ENCODE measurements around the gene APBB2.
A peak's percentile ranks its signal among the peaks of the same experiment; 100 is the strongest.
"Not testable (repeated sequence)": the region's sequence is repeated elsewhere in the genome, so short reads cannot be mapped to it uniquely, and the experiment has no call there.

The APBB2 gene

DNA sequence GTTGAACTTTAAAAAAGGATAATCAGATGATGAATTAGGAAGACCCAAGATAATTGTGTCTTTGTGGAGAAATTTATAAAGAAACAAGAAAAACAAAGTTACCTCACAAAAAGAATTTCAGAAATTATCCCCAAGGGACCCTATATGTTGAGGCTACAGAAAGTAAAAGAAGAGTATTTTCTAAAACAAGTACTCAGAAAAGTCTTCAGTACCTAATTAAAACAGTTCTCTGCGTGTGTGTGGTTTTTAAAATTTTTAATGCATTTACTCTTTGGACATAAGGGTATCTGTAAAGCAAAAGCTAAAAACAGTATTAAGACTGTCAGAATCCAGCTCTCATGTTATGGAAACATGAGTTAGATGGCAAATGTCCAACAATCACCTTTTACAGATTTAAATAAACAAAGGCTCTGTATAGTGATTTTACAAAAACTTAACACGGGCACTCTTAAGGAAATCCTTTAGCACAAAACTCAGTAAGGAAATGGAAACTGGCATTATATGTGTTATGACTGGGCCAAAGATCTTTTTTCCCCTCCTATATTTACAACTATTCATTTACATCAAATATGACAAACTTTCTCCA is 277.1 kb downstream of the APBB2 start:
- Histone ChIP-seq H3K36me3 (ENCODE audit: control insufficient read depth, low read depth, low read length) (no peaks in the 10 kb centered on the region), H3K4me1 (ENCODE audit: control insufficient read depth, low read depth, low read length) (peaks cover 17% of the 10 kb centered on the region), H3K4me3 (ENCODE audit: low read length) (no peak overlapping the region), H3K9me3 (ENCODE audit: control insufficient read depth, low read depth, low read length) (no peaks in the 10 kb centered on the region), H3K9ac (ENCODE audit: low read length) (no peak overlapping the region), H3K27me3 (ENCODE audit: control insufficient read depth, insufficient read depth, low read length) (no peaks in the 10 kb centered on the region), H3K27ac (ENCODE audit: low read length) (no peak overlapping the region)

DNA sequence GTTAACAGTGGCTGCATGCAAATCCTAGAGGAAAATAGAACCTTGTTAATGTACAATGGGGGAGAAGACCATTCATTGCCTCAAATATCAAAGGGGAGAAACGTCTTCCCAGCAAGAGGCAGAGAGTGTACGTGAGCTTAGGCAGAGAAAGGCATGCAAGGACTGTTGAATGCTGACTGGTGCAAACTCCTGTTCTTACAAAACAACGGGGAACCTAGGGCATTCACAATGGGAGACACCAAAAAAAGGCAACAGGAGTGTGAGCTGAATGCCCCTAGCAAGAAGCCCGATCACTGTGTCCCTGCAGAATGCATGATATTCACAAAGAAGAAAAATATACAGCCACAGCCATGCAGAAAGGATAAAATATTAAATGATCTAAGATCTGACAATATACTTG is 279.7 kb downstream of the APBB2 start:
- Histone ChIP-seq H3K9me3 (ENCODE audit: control insufficient read depth, low read depth, low read length) (no peaks in the 10 kb centered on the region), H3K27me3 (ENCODE audit: control insufficient read depth, insufficient read depth, low read length) (no peaks in the 10 kb centered on the region), H3K27ac (ENCODE audit: low read length) (no peak overlapping the region), H3K36me3 (ENCODE audit: control insufficient read depth, low read depth, low read length) (no peaks in the 10 kb centered on the region), H3K4me1 (ENCODE audit: control insufficient read depth, low read depth, low read length) (peaks cover 27% of the 10 kb centered on the region), H3K4me3 (ENCODE audit: low read length) (peak overlapping the region; percentile 29), H3K9ac (ENCODE audit: low read length) (no peak overlapping the region)

DNA sequence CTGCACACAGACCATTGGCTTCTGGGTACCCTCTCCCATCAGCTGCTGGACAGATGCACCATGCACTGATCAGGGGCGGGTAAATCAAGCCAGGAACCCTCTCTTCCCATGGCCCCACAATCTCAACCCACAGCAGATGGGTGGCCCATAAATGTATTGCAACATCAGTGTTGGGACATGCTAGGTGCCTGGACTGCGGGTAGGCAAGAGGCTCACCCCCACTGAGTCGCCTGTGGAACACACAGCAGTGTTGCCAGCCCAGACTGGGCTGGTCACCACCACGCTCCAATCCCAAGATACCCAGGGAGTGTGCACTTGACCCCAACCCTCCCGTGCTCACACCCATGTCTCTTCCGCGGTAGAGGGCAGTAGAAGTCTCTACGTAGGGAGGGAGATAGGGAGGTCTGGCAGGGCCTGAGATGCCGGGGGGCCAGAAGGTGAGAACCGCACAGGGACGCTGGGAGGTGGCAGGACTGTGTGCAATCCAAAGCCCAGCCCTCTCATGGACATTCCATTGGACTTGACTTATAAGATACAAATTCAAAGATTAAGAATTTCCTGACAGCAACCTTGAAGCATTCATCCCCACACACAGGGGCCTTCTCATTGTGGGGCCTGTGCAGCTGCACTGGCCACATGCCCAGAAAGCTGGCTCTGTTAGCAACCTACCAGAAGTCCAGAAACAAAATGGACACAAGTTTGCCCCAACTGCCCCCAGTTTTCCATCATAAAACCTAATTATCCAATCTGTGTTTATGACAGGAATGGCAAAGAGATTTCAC is 280.9 kb downstream of the APBB2 start:
- Histone ChIP-seq H3K27ac (ENCODE audit: low read length) (no peak overlapping the region), H3K4me3 (ENCODE audit: low read length) (no peak overlapping the region), H3K4me1 (ENCODE audit: control insufficient read depth, low read depth, low read length) (peaks cover 27% of the 10 kb centered on the region), H3K9me3 (ENCODE audit: control insufficient read depth, low read depth, low read length) (no peaks in the 10 kb centered on the region), H3K36me3 (ENCODE audit: control insufficient read depth, low read depth, low read length) (no peaks in the 10 kb centered on the region), H3K27me3 (ENCODE audit: control insufficient read depth, insufficient read depth, low read length) (no peaks in the 10 kb centered on the region), H3K9ac (ENCODE audit: low read length) (no peak overlapping the region)

DNA sequence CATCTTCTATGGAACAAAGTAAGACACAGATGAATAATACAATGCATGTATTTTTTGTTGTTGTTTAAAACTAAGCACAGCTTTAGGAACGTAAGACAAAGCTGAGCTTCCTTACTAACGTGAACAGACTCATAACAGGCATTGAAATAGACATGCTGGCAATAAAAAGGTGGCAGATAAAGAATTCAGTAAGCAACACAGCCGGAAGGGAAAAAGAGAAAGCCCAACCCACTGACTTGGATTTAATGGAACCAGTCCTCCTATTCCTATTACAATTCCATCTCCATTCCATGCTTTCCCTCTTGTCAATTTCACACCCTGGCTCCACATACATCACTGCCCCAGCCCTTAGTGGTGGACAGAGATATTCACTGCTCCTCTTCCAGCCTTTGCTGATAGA is 282.5 kb downstream of the APBB2 start:
- H3K27ac ChIP-seq (ENCODE audit: low read length), result no peak overlapping the region
- H3K4me1 ChIP-seq (ENCODE audit: control insufficient read depth, low read depth, low read length), result peaks cover 27% of the 10 kb centered on the region
- no peaks in the 10 kb centered on the region for H3K9me3 ChIP-seq (ENCODE audit: control insufficient read depth, low read depth, low read length)
- H3K27me3 ChIP-seq (ENCODE audit: control insufficient read depth, insufficient read depth, low read length), result no peaks in the 10 kb centered on the region
- no peaks in the 10 kb centered on the region for H3K36me3 ChIP-seq (ENCODE audit: control insufficient read depth, low read depth, low read length)
- no peak overlapping the region for H3K4me3 ChIP-seq (ENCODE audit: low read length)
- no peak overlapping the region for H3K9ac ChIP-seq (ENCODE audit: low read length)

DNA sequence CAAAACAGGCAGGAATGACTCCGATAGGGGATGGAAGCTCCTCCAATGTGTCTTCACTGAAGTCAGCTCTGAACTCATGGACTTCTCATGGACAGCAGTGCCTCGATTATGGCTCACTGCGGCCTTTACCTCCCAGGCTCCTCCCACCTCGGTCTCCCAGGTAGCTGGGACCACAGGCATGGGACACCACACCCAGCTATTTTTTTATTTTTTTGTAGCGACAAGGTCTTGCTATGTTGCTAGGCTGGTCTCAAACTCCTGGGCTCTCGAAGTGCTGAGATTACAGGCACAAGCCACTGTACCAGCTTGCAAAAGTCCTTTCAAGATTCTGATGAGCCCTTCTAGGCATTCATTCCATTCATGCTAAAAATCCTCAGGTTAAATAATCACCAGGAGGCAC is 283.1 kb downstream of the APBB2 start:
- no peak overlapping the region for H3K9ac ChIP-seq (ENCODE audit: low read length)
- H3K4me3 ChIP-seq (ENCODE audit: low read length), result no peak overlapping the region
- no peak overlapping the region for H3K27ac ChIP-seq (ENCODE audit: low read length)
- H3K9me3 ChIP-seq (ENCODE audit: control insufficient read depth, low read depth, low read length), result no peaks in the 10 kb centered on the region
- no peaks in the 10 kb centered on the region for H3K36me3 ChIP-seq (ENCODE audit: control insufficient read depth, low read depth, low read length)
- peaks cover 27% of the 10 kb centered on the region for H3K4me1 ChIP-seq (ENCODE audit: control insufficient read depth, low read depth, low read length)
- H3K27me3 ChIP-seq (ENCODE audit: control insufficient read depth, insufficient read depth, low read length), result no peaks in the 10 kb centered on the region

DNA sequence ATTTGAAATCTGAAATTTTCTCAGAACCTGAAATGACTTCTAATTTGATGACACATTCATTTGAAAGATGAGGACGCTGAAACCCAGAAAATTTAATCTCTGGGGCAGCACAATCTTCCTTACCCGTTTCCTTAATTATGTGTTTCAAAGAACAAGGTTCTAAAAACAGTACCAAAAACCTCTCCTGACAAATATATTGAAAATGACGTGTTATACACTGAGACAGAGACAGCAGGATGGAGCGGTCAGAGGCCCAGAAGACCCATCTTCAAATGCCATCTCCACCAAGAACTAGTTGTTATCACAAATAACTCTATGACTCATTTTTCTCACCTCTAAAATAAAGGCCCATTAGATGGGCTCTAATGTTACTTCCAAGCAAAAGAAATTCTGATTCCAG is 287.3 kb downstream of the APBB2 start:
- Histone ChIP-seq H3K9me3 (ENCODE audit: control insufficient read depth, low read depth, low read length) (no peaks in the 10 kb centered on the region), H3K9ac (ENCODE audit: low read length) (no peak overlapping the region), H3K36me3 (ENCODE audit: control insufficient read depth, low read depth, low read length) (no peaks in the 10 kb centered on the region), H3K27ac (ENCODE audit: low read length) (no peak overlapping the region), H3K4me1 (ENCODE audit: control insufficient read depth, low read depth, low read length) (peaks cover 9% of the 10 kb centered on the region), H3K4me3 (ENCODE audit: low read length) (no peak overlapping the region), H3K27me3 (ENCODE audit: control insufficient read depth, insufficient read depth, low read length) (no peaks in the 10 kb centered on the region)

DNA sequence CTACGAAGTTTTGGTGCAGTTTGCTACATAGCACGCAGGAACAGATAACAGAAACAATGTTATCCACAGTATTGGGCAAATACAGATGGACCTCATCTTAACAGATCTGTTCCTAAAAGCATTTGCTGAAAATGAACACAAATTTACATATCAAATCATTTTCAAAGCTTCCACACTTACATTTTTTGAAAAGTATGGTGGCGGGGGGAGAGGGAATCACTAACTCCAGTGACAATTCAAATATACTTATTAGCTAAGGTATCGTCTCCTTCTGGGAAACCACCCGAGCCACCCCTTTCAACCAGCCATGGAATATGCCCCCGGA is 289.6 kb downstream of the APBB2 start:
- no peaks in the 10 kb centered on the region for H3K36me3 ChIP-seq (ENCODE audit: control insufficient read depth, low read depth, low read length)
- no peak overlapping the region for H3K9ac ChIP-seq (ENCODE audit: low read length)
- H3K27ac ChIP-seq (ENCODE audit: low read length), result no peak overlapping the region
- no peaks in the 10 kb centered on the region for H3K4me1 ChIP-seq (ENCODE audit: control insufficient read depth, low read depth, low read length)
- H3K4me3 ChIP-seq (ENCODE audit: low read length), result no peak overlapping the region
- H3K27me3 ChIP-seq (ENCODE audit: control insufficient read depth, insufficient read depth, low read length), result no peaks in the 10 kb centered on the region
- no peaks in the 10 kb centered on the region for H3K9me3 ChIP-seq (ENCODE audit: control insufficient read depth, low read depth, low read length)

DNA sequence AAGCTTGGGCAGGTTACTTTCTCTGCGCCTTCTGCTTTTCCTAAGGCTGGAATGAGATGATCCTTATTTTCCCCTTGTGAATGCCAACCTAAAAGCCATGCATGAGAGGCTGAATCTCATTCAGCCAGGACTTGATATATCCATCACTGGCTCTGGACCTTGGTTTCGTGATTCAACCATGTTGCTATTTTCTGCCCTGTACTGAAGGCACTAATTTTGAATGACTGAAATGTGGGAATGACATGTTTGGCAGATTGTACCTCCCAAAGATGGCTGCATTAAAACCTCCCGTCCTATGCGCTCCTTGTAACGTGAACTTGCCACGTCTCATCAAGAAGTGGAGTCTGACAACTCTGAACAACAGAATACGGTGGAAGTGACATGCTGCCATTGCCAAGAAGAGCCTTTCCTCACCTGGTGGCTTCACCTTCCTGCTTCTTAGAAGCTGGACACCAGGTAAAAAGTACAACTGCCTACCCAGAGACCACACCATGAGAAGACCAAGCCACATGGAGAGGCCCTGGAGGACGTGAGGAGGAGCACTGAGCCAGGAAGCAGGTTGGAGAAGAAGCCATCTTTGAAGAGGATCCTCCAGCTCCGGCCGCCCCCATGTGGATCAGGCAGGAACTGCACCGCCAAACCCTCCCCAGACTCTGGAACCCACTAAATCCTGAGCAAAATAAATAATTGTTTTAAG is 290.1 kb downstream of the APBB2 start:
- no peak overlapping the region for H3K9ac ChIP-seq (ENCODE audit: low read length)
- no peaks in the 10 kb centered on the region for H3K9me3 ChIP-seq (ENCODE audit: control insufficient read depth, low read depth, low read length)
- H3K36me3 ChIP-seq (ENCODE audit: control insufficient read depth, low read depth, low read length), result no peaks in the 10 kb centered on the region
- H3K4me1 ChIP-seq (ENCODE audit: control insufficient read depth, low read depth, low read length), result peaks cover 1% of the 10 kb centered on the region
- H3K4me3 ChIP-seq (ENCODE audit: low read length), result no peak overlapping the region
- H3K27ac ChIP-seq (ENCODE audit: low read length), result no peak overlapping the region
- H3K27me3 ChIP-seq (ENCODE audit: control insufficient read depth, insufficient read depth, low read length), result no peaks in the 10 kb centered on the region

DNA sequence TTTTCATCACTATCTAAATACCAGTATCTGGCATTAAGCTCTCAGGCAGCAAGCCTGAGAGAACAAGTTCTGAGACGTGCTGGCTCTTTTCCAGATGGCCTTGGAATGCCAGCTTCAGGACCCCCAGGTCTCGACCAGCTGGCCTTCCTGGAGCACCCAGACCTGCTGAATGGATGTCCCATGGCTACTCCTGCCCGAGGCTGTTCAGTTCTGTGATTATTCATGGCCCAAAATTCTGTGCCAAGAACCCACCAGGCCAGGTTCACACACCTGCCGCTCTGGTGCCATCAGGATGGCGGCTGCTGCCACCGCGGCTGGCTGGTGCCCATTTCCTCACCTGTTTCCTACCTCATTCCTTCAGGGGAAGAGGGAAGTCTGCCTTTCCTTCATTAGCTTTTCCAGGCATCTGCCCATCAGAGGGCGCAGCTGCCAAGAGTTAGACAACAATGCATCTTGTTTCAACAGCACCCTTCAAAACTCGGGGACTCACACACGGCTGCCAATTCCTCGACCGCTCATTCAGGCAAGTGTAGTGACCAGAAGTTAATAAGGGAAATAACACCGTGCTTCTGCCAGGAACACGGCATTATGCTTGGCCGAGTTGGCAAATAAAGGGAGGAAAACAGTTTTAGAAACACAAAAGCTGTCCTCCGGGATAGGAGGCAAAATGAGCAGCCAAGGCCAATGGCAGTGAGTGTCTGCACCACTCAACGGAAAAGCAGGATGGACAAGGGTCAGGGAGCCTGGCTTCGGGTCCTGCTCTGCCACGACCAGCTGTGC is 290.8 kb downstream of the APBB2 start:
- Histone ChIP-seq H3K4me3 (ENCODE audit: low read length) (no peak overlapping the region), H3K4me1 (ENCODE audit: control insufficient read depth, low read depth, low read length) (peaks cover 8% of the 10 kb centered on the region), H3K27ac (ENCODE audit: low read length) (no peak overlapping the region), H3K9me3 (ENCODE audit: control insufficient read depth, low read depth, low read length) (no peaks in the 10 kb centered on the region), H3K9ac (ENCODE audit: low read length) (no peak overlapping the region), H3K36me3 (ENCODE audit: control insufficient read depth, low read depth, low read length) (no peaks in the 10 kb centered on the region), H3K27me3 (ENCODE audit: control insufficient read depth, insufficient read depth, low read length) (no peaks in the 10 kb centered on the region)

DNA sequence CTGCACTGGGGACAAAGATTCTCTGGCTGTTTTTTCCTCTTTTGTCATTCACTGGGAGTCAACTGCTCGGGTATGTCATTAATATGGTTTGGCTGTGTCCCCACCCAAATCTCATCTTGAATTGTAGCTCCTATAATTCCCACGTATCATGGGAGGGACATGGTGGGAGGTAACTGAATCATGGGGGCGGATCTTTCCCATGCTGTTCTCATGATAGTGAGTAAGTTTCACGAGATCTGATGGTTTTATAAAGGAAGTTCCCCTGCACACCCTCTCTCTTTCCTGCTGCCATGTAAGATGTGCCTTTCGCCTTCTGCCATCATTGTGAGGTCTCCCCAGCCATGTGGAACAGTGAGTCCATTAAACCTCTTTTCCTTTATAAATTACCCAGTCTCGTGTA is 294.4 kb downstream of the APBB2 start:
- H3K4me1 ChIP-seq (ENCODE audit: control insufficient read depth, low read depth, low read length); H3K9ac ChIP-seq (ENCODE audit: low read length); H3K27me3 ChIP-seq (ENCODE audit: control insufficient read depth, insufficient read depth, low read length); H3K36me3 ChIP-seq (ENCODE audit: control insufficient read depth, low read depth, low read length); H3K9me3 ChIP-seq (ENCODE audit: control insufficient read depth, low read depth, low read length); H3K4me3 ChIP-seq (ENCODE audit: low read length); H3K27ac ChIP-seq (ENCODE audit: low read length): not testable (repeated sequence)

DNA sequence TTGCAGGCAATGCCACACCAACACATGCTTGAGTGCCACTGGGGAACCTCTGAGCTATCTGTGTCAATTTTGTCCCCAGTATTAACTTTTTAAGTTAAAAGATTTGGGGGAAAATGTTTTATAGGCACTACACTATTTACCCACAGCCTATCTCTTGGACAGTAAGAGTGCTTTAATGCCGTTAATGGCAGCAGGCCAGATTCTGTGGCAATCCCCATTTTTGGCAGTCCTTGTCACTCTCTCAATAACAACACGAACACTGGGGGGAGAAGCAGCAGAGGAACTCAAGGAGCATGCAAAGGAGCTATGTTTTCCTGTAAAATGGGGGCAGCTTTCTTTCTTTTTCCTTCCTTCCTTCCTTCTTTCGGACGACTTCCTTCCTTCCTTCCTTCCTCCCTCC is 296.0 kb downstream of the APBB2 start:
- H3K27ac ChIP-seq (ENCODE audit: low read length), result no peak overlapping the region

More for the DNA sequence above, 296.0 kb downstream of the APBB2 start:
- Histone ChIP-seq H3K9me3 (ENCODE audit: control insufficient read depth, low read depth, low read length) (no peaks in the 10 kb centered on the region), H3K4me3 (ENCODE audit: low read length) (no peak overlapping the region), H3K4me1 (ENCODE audit: control insufficient read depth, low read depth, low read length) (peaks cover 8% of the 10 kb centered on the region), H3K36me3 (ENCODE audit: control insufficient read depth, low read depth, low read length) (no peaks in the 10 kb centered on the region), H3K27me3 (ENCODE audit: control insufficient read depth, insufficient read depth, low read length) (no peaks in the 10 kb centered on the region), H3K9ac (ENCODE audit: low read length) (no peak overlapping the region)

All from iPS-18a (cell line).